Superior temporal gyrus (tissue), 1 donor: ENCODE data around the gene PEX14.

ENCODE experiments used
- DNase-seq: peaks from one replicate; pipeline ENCODE4 v3.0.0-alpha.2; 2016; ENCODE audit errors: extremely low spot score

The PEX14 gene

DNA sequence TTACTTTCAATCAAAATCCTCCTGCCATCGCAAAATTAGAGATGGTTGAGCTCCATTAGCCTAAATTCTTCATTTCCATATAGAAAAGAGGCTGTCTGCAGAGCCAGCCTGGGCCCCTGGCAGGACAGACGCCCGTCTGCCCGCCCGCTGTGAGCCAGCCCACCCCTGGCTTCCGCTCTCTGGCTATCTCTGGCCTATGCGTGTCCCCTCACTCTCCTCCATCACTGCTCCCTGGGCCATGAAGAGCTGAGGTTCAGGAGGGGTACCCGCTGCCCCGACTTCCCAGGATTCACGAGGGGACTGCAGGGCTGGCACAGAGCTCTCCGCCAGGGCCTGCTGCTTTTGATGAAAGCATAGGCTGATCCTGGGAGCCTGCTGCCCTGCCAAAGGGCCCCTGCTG lies 204.1 kb downstream of the PEX14 start:
- no peak for DNase-seq

DNA sequence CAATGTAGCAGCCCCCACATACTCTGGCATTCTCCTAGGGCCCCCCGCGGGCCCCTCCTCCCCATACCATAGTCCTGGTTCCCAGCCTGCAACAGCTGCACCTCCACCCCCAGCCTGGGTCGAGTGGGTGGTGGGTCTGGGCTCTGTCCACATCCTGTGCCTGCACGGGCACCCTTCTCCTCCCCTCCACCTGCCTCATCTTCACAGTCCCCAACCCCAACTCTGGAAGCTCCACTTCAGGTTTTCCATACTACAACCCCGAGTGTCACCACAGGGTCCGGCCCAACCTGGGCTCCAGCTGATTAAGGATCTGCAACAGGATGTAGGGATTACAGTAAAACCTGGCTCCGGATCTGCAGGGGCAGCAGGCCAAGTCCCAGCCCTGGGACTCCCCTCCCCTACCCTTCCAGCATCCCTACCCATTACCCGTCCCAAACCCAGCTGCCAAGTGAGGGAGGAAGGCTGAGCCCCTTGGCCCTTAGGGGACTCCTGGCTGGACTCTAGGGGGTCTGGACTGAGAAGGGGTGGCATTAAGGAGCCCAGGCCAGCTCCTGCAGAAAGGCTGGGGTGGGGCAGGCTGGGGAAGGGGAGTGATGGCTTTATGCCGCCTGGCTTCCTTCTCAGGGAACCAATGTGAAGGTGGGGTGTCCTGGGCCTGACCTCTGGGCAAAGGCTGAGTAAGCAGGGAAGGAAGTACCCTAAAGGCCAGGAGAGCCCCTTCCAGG lies 204.9 kb downstream of the PEX14 start:
- no peak for DNase-seq
